Measurements from ENCODE around the gene XCL1. TPM values are rescaled to one million over a fixed set of nuclear protein-coding genes. Genes with fewer than 3 reads are reported as not detected.
A peak's percentile ranks its signal among the peaks of the same experiment; 100 is the strongest.
"Not testable (repeated sequence)": the region's sequence is repeated elsewhere in the genome, so short reads cannot be mapped to it uniquely, and the experiment has no call there.

The XCL1 gene
- total RNA-seq, result 1 to 10 TPM in 2 of 5 experiments, under 1 TPM in 2, not detected in 1; 0.32 to 2.6 (median 1.4) TPM
- polyA plus RNA-seq, result under 1 TPM in 1 of 2 donors, not detected in 1; 0.15 TPM
- not detected for total RNA-seq

- CTCF ChIA-PET, result interaction anchor here (2.6 kb wide), 1 partner anchor 136 kb away, joined by 12 read pairs; no protein-coding TSS in a partner anchor
- H3K36me3 ChIP-seq (ENCODE audit: control insufficient read depth in 2 of 3, insufficient read depth in 3 of 3, low read length in 3 of 3); H3K9me3 Mint-ChIP-seq; intact Hi-C loops (cut with micrococcal nuclease); H3K4me3 ChIP-seq (ENCODE audit: low read length); H3K36me3 Mint-ChIP-seq; H3K27ac ChIP-seq (ENCODE audit: low read depth, low read length); POLR2A ChIA-PET; H3K9me3 ChIP-seq (ENCODE audit: control insufficient read depth in 2 of 3, low read length in 3 of 3); H3K4me1 ChIP-seq (ENCODE audit: control insufficient read depth in 2 of 2, insufficient read depth in 2 of 2, low read length in 2 of 2); H3K27me3 ChIP-seq (ENCODE audit: control insufficient read depth in 2 of 2, insufficient read depth in 2 of 2, low read length in 2 of 2): not testable (repeated sequence)
- peak in 1 of 9 donors; percentile 28 for DNase-seq
- Mint-ChIP-seq H3K4me1 (peaks cover 3 to 29% (median 7%) of the 10 kb centered on the region in 7 donors), H3K27me3 (peaks cover 0 to 14% (median 0%) of the 10 kb centered on the region in 5 donors), H3K4me3 (peak within 1 kb of the TSS in 2 of 10 donors; percentile 35 to 67), H3K27ac (peak within 1 kb of the TSS in 2 of 9 donors; percentile 19 to 38)
- peak; percentile 61 for ATAC-seq
Measured at GRCh38 chr1:168576245-168576688, at the start of gene XCL1. Gene XCL1 (plus strand): TSS chr1:168576605. CDS start chr1:168576638, 33 bp downstream.

GRCh38 chr1:168529518-168529917 lies 46.9 kb upstream of the XCL1 start:
- Mint-ChIP-seq H3K27me3 (no peaks in the 10 kb centered on the region), H3K9me3 (peaks cover 0 to 2% (median 0%) of the 10 kb centered on the region in 11 donors), H3K27ac (peak overlapping the region in 3 of 9 donors; percentile 49 to 96 (median 62)), H3K4me1 (peaks cover 37 to 53% (median 52%) of the 10 kb centered on the region in 7 donors), H3K4me3 (peak overlapping the region in 2 of 10 donors; percentile 6 to 42), H3K36me3 (peaks cover 0 to 5% (median 0%) of the 10 kb centered on the region in 5 donors)
- CTCF ChIA-PET, result no interaction called here
- Histone ChIP-seq H3K4me1 (ENCODE audit: control insufficient read depth in 2 of 2, insufficient read depth in 2 of 2, low read length in 2 of 2) (peaks cover 44% of the 10 kb centered on the region in 2 donors), H3K4me3 (ENCODE audit: low read length) (no peak overlapping the region), H3K27me3 (ENCODE audit: control insufficient read depth in 2 of 2, insufficient read depth in 2 of 2, low read length in 2 of 2) (no peaks in the 10 kb centered on the region), H3K36me3 (ENCODE audit: control insufficient read depth in 2 of 3, insufficient read depth in 3 of 3, low read length in 3 of 3) (no peaks in the 10 kb centered on the region), H3K9me3 (ENCODE audit: control insufficient read depth in 2 of 3, low read length in 3 of 3) (no peaks in the 10 kb centered on the region), H3K27ac (ENCODE audit: low read depth, low read length) (no peak overlapping the region)
- POLR2A ChIA-PET, result no interaction called here
- intact Hi-C loops (cut with micrococcal nuclease), result no loop called here
- no peak for DNase-seq
- ATAC-seq, result no peak

GRCh38 chr1:168531615-168532345 lies 44.6 kb upstream of the XCL1 start:
- DNase-seq (peak in 6 of 9 donors; percentile 44 to 73 (median 54)), ATAC-seq (peak; percentile 70)
- Histone ChIP-seq H3K4me3 (ENCODE audit: low read length) (no peak overlapping the region), H3K9me3 (ENCODE audit: control insufficient read depth in 2 of 3, low read length in 3 of 3) (no peaks in the 10 kb centered on the region), H3K36me3 (ENCODE audit: control insufficient read depth in 2 of 3, insufficient read depth in 3 of 3, low read length in 3 of 3) (no peaks in the 10 kb centered on the region), H3K27ac (ENCODE audit: low read depth, low read length) (peak overlapping the region; percentile 33), H3K27me3 (ENCODE audit: control insufficient read depth in 2 of 2, insufficient read depth in 2 of 2, low read length in 2 of 2) (no peaks in the 10 kb centered on the region), H3K4me1 (ENCODE audit: control insufficient read depth in 2 of 2, insufficient read depth in 2 of 2, low read length in 2 of 2) (peaks cover 58 to 60% of the 10 kb centered on the region in 2 donors)
- ChIA-PET CTCF (interaction anchor here (1.0 kb wide), 2 partner anchors 87 to 91 kb away, joined by 3 to 5 read pairs; no protein-coding TSS in a partner anchor), POLR2A (interaction anchor here (0.7 to 2.8 kb wide), 6 partner anchors 10 to 999 kb away, joined by 3 to 11 read pairs (median 5); no protein-coding TSS in a partner anchor)
- H3K4me3 Mint-ChIP-seq, result peak overlapping the region; percentile 35 to 87 (median 70)
- peak overlapping the region; percentile 38 to 96 (median 85) for H3K27ac Mint-ChIP-seq
- peaks cover 55 to 75% (median 74%) of the 10 kb centered on the region in 7 donors for H3K4me1 Mint-ChIP-seq
- H3K27me3 Mint-ChIP-seq, result no peaks in the 10 kb centered on the region
- H3K36me3 Mint-ChIP-seq, result peaks cover 0 to 8% (median 0%) of the 10 kb centered on the region in 5 donors
- peaks cover 0 to 2% (median 0%) of the 10 kb centered on the region in 11 donors for H3K9me3 Mint-ChIP-seq
- intact Hi-C loops (cut with micrococcal nuclease), result loop anchor here (1.0 to 10.0 kb wide), 8 partner anchors 10 to 1543 kb away; partner anchors contain the start of genes KIFAP3 (in 1 of the 2) and METTL18 (in 1 of the 2)

GRCh38 chr1:168535536-168535935 lies 40.9 kb upstream of the XCL1 start:
- H3K4me3 Mint-ChIP-seq, result peak overlapping the region; percentile 60 to 86 (median 76)
- ATAC-seq (peak; percentile 89), DNase-seq (peak in 7 of 9 donors; percentile 40 to 66 (median 56))
- H3K27me3 ChIP-seq (ENCODE audit: control insufficient read depth in 2 of 2, insufficient read depth in 2 of 2, low read length in 2 of 2), result no peaks in the 10 kb centered on the region
- H3K9me3 ChIP-seq (ENCODE audit: control insufficient read depth in 2 of 3, low read length in 3 of 3), result no peaks in the 10 kb centered on the region
- peaks cover 0 to 40% (median 7%) of the 10 kb centered on the region in 5 donors for H3K36me3 Mint-ChIP-seq
- no peaks in the 10 kb centered on the region for H3K27me3 Mint-ChIP-seq
- peaks cover 55 to 59% of the 10 kb centered on the region in 2 donors for H3K4me1 ChIP-seq (ENCODE audit: control insufficient read depth in 2 of 2, insufficient read depth in 2 of 2, low read length in 2 of 2)
- H3K27ac Mint-ChIP-seq, result peak overlapping the region; percentile 83 to 96 (median 89)
- intact Hi-C loops (cut with micrococcal nuclease), result loop anchor here (1.0 to 10.0 kb wide), 12 partner anchors 15 to 1539 kb away; partner anchors contain the start of genes KIFAP3 (in 1 of the 2) and METTL18 (in 1 of the 2)
- H3K27ac ChIP-seq (ENCODE audit: low read depth, low read length), result peak overlapping the region; percentile 43
- H3K36me3 ChIP-seq (ENCODE audit: control insufficient read depth in 2 of 3, insufficient read depth in 3 of 3, low read length in 3 of 3), result no peaks in the 10 kb centered on the region
- peaks cover 59 to 93% (median 86%) of the 10 kb centered on the region in 7 donors for H3K4me1 Mint-ChIP-seq
- ChIA-PET CTCF (interaction anchor here (0.7 to 1.5 kb wide), 5 partner anchors 21 to 1012 kb away, joined by 3 to 8 read pairs (median 4); no protein-coding TSS in a partner anchor), POLR2A (interaction anchor here (0.7 to 2.6 kb wide), 7 partner anchors 8 to 92 kb away, joined by 3 to 9 read pairs (median 5); no protein-coding TSS in a partner anchor)
- peak overlapping the region; percentile 5 for H3K4me3 ChIP-seq (ENCODE audit: low read length)
- H3K9me3 Mint-ChIP-seq, result peaks cover 0 to 28% (median 4%) of the 10 kb centered on the region in 11 donors

GRCh38 chr1:168540798-168541197 lies 35.6 kb upstream of the XCL1 start:
- CTCF ChIA-PET; H3K27ac ChIP-seq (ENCODE audit: low read depth, low read length); DNase-seq; intact Hi-C loops (cut with micrococcal nuclease); H3K27ac Mint-ChIP-seq; H3K27me3 Mint-ChIP-seq; ATAC-seq; H3K27me3 ChIP-seq (ENCODE audit: control insufficient read depth in 2 of 2, insufficient read depth in 2 of 2, low read length in 2 of 2); H3K9me3 ChIP-seq (ENCODE audit: control insufficient read depth in 2 of 3, low read length in 3 of 3); POLR2A ChIA-PET; H3K36me3 ChIP-seq (ENCODE audit: control insufficient read depth in 2 of 3, insufficient read depth in 3 of 3, low read length in 3 of 3); H3K4me3 Mint-ChIP-seq; H3K4me3 ChIP-seq (ENCODE audit: low read length): not testable (repeated sequence)
- H3K4me1 ChIP-seq (ENCODE audit: control insufficient read depth in 2 of 2, insufficient read depth in 2 of 2, low read length in 2 of 2), result peaks cover 9 to 20% of the 10 kb centered on the region in 2 donors
- Mint-ChIP-seq H3K36me3 (peaks cover 0 to 43% (median 7%) of the 10 kb centered on the region in 5 donors), H3K4me1 (peaks cover 28 to 53% (median 44%) of the 10 kb centered on the region in 7 donors), H3K9me3 (peaks cover 0 to 28% (median 4%) of the 10 kb centered on the region in 11 donors)

- ATAC-seq; H3K27ac ChIP-seq (ENCODE audit: low read depth, low read length); intact Hi-C loops (cut with micrococcal nuclease); CTCF ChIA-PET; H3K27me3 ChIP-seq (ENCODE audit: control insufficient read depth in 2 of 2, insufficient read depth in 2 of 2, low read length in 2 of 2); DNase-seq; POLR2A ChIA-PET; H3K4me3 ChIP-seq (ENCODE audit: low read length); H3K36me3 ChIP-seq (ENCODE audit: control insufficient read depth in 2 of 3, insufficient read depth in 3 of 3, low read length in 3 of 3); H3K4me1 ChIP-seq (ENCODE audit: control insufficient read depth in 2 of 2, insufficient read depth in 2 of 2, low read length in 2 of 2); H3K9me3 ChIP-seq (ENCODE audit: control insufficient read depth in 2 of 3, low read length in 3 of 3); H3K27me3 Mint-ChIP-seq: not testable (repeated sequence)
- Mint-ChIP-seq H3K36me3 (peaks cover 0 to 37% (median 2%) of the 10 kb centered on the region in 5 donors), H3K9me3 (peaks cover 0 to 22% (median 3%) of the 10 kb centered on the region in 11 donors), H3K4me3 (peak overlapping the region in 1 of 10 donors; percentile 39), H3K4me1 (peaks cover 12 to 33% (median 26%) of the 10 kb centered on the region in 7 donors), H3K27ac (peak overlapping the region in 1 of 9 donors; percentile 20)
Measured at GRCh38 chr1:168542978-168543377, 33.4 kb upstream of the XCL1 start.
